ENCODE measurements around the gene MYRIP.

The MYRIP gene

GRCh38 chr3:39855517-39855916 lies 46.1 kb downstream of the MYRIP start:
- H3K4me1 ChIP-seq (ENCODE audit: control insufficient read depth, insufficient read depth, low read length) = no peaks in the 10 kb centered on the region
- no peaks in the 10 kb centered on the region for H3K9me3 ChIP-seq (ENCODE audit: control insufficient read depth, insufficient read depth, low read length)
- H3K9ac ChIP-seq (ENCODE audit: low read depth, low read length) = no peak overlapping the region

DNA sequence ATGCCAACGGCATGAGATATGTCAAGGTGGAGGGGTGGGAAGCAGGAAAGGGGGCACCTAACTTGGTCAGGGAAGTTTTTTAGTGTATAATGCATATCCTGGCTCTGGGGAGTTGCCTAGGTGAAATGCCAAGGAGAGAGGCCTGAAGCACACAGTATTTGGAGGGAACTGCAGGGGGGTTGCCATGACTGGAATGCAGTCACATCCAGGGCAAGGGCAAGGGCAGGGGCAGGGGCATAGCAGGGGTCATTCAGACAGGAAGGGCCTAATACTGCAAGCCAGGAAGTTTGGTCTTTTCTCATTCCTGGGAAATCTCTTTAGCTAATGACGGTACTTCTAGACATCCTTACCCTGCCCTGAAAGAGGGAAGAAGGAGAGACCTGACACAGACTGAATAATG lies 60.5 kb downstream of the MYRIP start:
- Histone ChIP-seq H3K9me3 (ENCODE audit: control insufficient read depth, insufficient read depth, low read length) (no peaks in the 10 kb centered on the region), H3K36me3 (ENCODE audit: control insufficient read depth, insufficient read depth, low read length) (no peaks in the 10 kb centered on the region), H3K27me3 (ENCODE audit: control insufficient read depth, insufficient read depth, low read length) (no peaks in the 10 kb centered on the region), H3K4me3 (ENCODE audit: low read depth, low read length) (no peak overlapping the region), H3K4me1 (ENCODE audit: control insufficient read depth, insufficient read depth, low read length) (no peaks in the 10 kb centered on the region), H3K9ac (ENCODE audit: low read depth, low read length) (no peak overlapping the region)

More at GRCh38 chr3:39855517-39855916, 46.1 kb downstream of the MYRIP start:
- Histone ChIP-seq H3K36me3 (ENCODE audit: control insufficient read depth, insufficient read depth, low read length) (no peaks in the 10 kb centered on the region), H3K4me3 (ENCODE audit: low read depth, low read length) (no peak overlapping the region), H3K27me3 (ENCODE audit: control insufficient read depth, insufficient read depth, low read length) (no peaks in the 10 kb centered on the region)

DNA sequence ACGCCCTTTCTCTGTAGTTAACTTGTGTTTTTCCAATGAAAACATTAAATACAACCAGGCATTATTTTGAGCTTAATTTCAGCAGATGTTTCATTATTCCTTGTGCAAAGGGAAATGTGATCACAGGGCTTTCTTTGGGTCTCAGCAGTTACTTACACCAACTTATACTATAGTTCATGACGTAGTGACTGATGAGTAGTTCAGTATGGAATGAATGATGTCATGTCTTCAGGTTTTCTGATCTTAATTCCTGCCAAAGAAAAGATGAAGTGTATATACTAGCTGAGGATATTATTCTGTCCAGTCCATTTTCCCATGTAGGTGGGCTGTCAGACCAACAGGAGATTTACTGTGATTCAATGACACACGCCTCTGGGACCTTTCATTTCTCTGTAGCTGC lies 61.3 kb downstream of the MYRIP start:
- no peak overlapping the region for H3K4me3 ChIP-seq (ENCODE audit: low read depth, low read length)
- no peaks in the 10 kb centered on the region for H3K27me3 ChIP-seq (ENCODE audit: control insufficient read depth, insufficient read depth, low read length)
- no peak overlapping the region for H3K9ac ChIP-seq (ENCODE audit: low read depth, low read length)
- H3K4me1 ChIP-seq (ENCODE audit: control insufficient read depth, insufficient read depth, low read length) = no peaks in the 10 kb centered on the region
- no peaks in the 10 kb centered on the region for H3K36me3 ChIP-seq (ENCODE audit: control insufficient read depth, insufficient read depth, low read length)
- H3K9me3 ChIP-seq (ENCODE audit: control insufficient read depth, insufficient read depth, low read length) = no peaks in the 10 kb centered on the region

DNA sequence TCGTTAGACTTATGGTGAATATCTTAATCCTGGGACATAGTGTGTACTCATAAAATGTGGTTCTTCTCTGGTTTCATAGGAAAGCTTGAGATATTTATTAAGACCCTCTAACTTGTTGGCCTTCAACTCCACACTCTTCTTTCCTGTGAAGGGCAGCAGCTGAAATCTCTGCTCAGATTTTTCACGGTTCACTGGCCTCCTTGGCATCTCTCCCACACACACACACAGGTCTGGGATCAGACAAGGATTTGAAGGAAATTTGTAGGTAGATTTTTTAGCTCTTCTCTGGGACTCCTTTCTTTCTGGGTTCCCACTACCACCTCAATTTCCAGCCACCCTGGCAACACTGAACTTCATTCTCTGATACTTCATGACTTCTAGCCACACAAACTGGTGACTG lies 70.2 kb downstream of the MYRIP start:
- H3K27me3 ChIP-seq (ENCODE audit: control insufficient read depth, insufficient read depth, low read length) = no peaks in the 10 kb centered on the region
- H3K4me1 ChIP-seq (ENCODE audit: control insufficient read depth, insufficient read depth, low read length) = no peaks in the 10 kb centered on the region
- no peaks in the 10 kb centered on the region for H3K36me3 ChIP-seq (ENCODE audit: control insufficient read depth, insufficient read depth, low read length)
- H3K9ac ChIP-seq (ENCODE audit: low read depth, low read length) = no peak overlapping the region
- no peak overlapping the region for H3K4me3 ChIP-seq (ENCODE audit: low read depth, low read length)
- peaks cover 4% of the 10 kb centered on the region for H3K9me3 ChIP-seq (ENCODE audit: control insufficient read depth, insufficient read depth, low read length)

- Histone ChIP-seq H3K9ac (ENCODE audit: low read depth, low read length) (no peak overlapping the region), H3K9me3 (ENCODE audit: control insufficient read depth, insufficient read depth, low read length) (peaks cover 4% of the 10 kb centered on the region), H3K4me3 (ENCODE audit: low read depth, low read length) (no peak overlapping the region), H3K27me3 (ENCODE audit: control insufficient read depth, insufficient read depth, low read length) (no peaks in the 10 kb centered on the region), H3K4me1 (ENCODE audit: control insufficient read depth, insufficient read depth, low read length) (no peaks in the 10 kb centered on the region), H3K36me3 (ENCODE audit: control insufficient read depth, insufficient read depth, low read length) (no peaks in the 10 kb centered on the region)
Measured at GRCh38 chr3:39882111-39882510, 72.7 kb downstream of the MYRIP start.

DNA sequence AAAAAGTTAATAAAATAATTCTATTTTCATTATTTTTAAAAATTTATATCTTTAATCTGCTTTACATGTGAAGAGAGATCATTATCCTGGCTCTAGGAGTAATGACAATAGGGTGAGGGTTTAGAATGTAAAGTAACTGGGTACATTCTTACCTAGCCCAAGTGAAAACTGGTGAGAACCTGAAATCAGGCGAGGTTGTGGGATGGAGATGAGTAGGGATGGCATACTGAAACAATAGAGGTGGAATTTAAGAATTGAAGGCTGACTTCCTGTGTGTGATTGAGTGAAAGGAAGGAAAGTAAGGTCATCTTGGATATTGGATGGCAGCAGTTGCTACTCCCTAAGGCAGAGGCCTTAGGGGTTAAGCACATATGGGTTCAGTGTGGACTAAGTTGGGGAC lies 82.7 kb downstream of the MYRIP start:
- Histone ChIP-seq H3K4me3 (ENCODE audit: low read depth, low read length) (no peak overlapping the region), H3K36me3 (ENCODE audit: control insufficient read depth, insufficient read depth, low read length) (no peaks in the 10 kb centered on the region), H3K4me1 (ENCODE audit: control insufficient read depth, insufficient read depth, low read length) (peaks cover 4% of the 10 kb centered on the region), H3K27me3 (ENCODE audit: control insufficient read depth, insufficient read depth, low read length) (no peaks in the 10 kb centered on the region), H3K9me3 (ENCODE audit: control insufficient read depth, insufficient read depth, low read length) (no peaks in the 10 kb centered on the region), H3K9ac (ENCODE audit: low read depth, low read length) (no peak overlapping the region)

GRCh38 chr3:39896184-39896583 lies 86.8 kb downstream of the MYRIP start:
- H3K9me3 ChIP-seq (ENCODE audit: control insufficient read depth, insufficient read depth, low read length) = no peaks in the 10 kb centered on the region
- no peaks in the 10 kb centered on the region for H3K36me3 ChIP-seq (ENCODE audit: control insufficient read depth, insufficient read depth, low read length)
- no peak overlapping the region for H3K9ac ChIP-seq (ENCODE audit: low read depth, low read length)
- H3K27me3 ChIP-seq (ENCODE audit: control insufficient read depth, insufficient read depth, low read length) = no peaks in the 10 kb centered on the region
- peaks cover 6% of the 10 kb centered on the region for H3K4me1 ChIP-seq (ENCODE audit: control insufficient read depth, insufficient read depth, low read length)
- no peak overlapping the region for H3K4me3 ChIP-seq (ENCODE audit: low read depth, low read length)

GRCh38 chr3:39900462-39901002 lies 91.1 kb downstream of the MYRIP start:
- no peak overlapping the region for H3K4me3 ChIP-seq (ENCODE audit: low read depth, low read length)
- peaks cover 3% of the 10 kb centered on the region for H3K4me1 ChIP-seq (ENCODE audit: control insufficient read depth, insufficient read depth, low read length)
- H3K36me3 ChIP-seq (ENCODE audit: control insufficient read depth, insufficient read depth, low read length) = no peaks in the 10 kb centered on the region
- H3K9me3 ChIP-seq (ENCODE audit: control insufficient read depth, insufficient read depth, low read length) = no peaks in the 10 kb centered on the region
- no peaks in the 10 kb centered on the region for H3K27me3 ChIP-seq (ENCODE audit: control insufficient read depth, insufficient read depth, low read length)
- no peak overlapping the region for H3K9ac ChIP-seq (ENCODE audit: low read depth, low read length)

DNA sequence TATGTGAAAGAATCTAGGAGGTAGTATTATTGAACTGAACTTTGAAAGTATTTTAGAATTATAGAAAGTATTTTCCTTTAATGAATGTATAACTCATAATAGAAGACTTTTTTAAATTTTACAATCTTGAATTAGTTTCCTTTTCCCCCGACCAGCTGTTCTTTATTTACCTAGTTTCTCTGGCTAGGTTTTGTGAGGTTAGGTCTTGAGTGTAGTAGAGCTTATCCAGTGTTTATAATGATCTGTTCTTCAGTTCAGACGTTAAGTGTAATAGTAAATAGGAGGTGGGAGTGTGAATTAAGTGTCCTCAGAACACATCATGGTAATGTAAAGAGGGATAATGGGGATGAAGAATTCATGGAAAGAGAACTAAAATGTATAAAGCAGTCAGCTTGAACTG lies 93.8 kb downstream of the MYRIP start:
- Histone ChIP-seq H3K9ac (ENCODE audit: low read depth, low read length) (no peak overlapping the region), H3K27me3 (ENCODE audit: control insufficient read depth, insufficient read depth, low read length) (no peaks in the 10 kb centered on the region), H3K9me3 (ENCODE audit: control insufficient read depth, insufficient read depth, low read length) (no peaks in the 10 kb centered on the region), H3K4me1 (ENCODE audit: control insufficient read depth, insufficient read depth, low read length) (peaks cover 2% of the 10 kb centered on the region), H3K36me3 (ENCODE audit: control insufficient read depth, insufficient read depth, low read length) (no peaks in the 10 kb centered on the region), H3K4me3 (ENCODE audit: low read depth, low read length) (no peak overlapping the region)

DNA sequence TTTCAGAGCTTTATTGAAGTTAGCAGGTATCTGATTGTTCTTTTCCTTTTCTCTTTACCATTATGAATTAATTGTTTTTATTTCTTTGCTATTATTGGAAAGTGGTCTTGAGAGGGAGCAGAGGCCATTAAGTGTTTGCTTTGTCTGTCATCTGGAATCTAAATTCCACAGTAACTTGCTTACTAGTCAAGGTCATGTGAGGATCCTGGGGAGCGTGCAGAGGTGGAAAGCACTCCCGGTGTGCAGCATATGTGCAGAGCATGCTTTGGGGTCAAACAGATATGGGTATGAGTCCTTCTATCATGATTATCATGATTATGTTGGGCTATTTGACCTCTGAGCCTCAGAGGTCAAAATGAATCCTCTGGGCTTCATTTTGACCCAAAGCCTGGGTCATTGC lies 96.4 kb downstream of the MYRIP start:
- Histone ChIP-seq H3K36me3 (ENCODE audit: control insufficient read depth, insufficient read depth, low read length) (no peaks in the 10 kb centered on the region), H3K9me3 (ENCODE audit: control insufficient read depth, insufficient read depth, low read length) (no peaks in the 10 kb centered on the region), H3K27me3 (ENCODE audit: control insufficient read depth, insufficient read depth, low read length) (no peaks in the 10 kb centered on the region), H3K4me1 (ENCODE audit: control insufficient read depth, insufficient read depth, low read length) (no peaks in the 10 kb centered on the region), H3K9ac (ENCODE audit: low read depth, low read length) (no peak overlapping the region), H3K4me3 (ENCODE audit: low read depth, low read length) (no peak overlapping the region)

GRCh38 chr3:39907981-39908380 lies 98.6 kb downstream of the MYRIP start:
- no peak overlapping the region for H3K9ac ChIP-seq (ENCODE audit: low read depth, low read length)
- no peaks in the 10 kb centered on the region for H3K27me3 ChIP-seq (ENCODE audit: control insufficient read depth, insufficient read depth, low read length)
- H3K4me3 ChIP-seq (ENCODE audit: low read depth, low read length) = no peak overlapping the region
- H3K4me1 ChIP-seq (ENCODE audit: control insufficient read depth, insufficient read depth, low read length) = peaks cover 4% of the 10 kb centered on the region
- no peaks in the 10 kb centered on the region for H3K36me3 ChIP-seq (ENCODE audit: control insufficient read depth, insufficient read depth, low read length)
- no peaks in the 10 kb centered on the region for H3K9me3 ChIP-seq (ENCODE audit: control insufficient read depth, insufficient read depth, low read length)

GRCh38 chr3:39910135-39910534 lies 100.7 kb downstream of the MYRIP start:
- Histone ChIP-seq H3K4me1 (ENCODE audit: control insufficient read depth, insufficient read depth, low read length) (peaks cover 4% of the 10 kb centered on the region), H3K9ac (ENCODE audit: low read depth, low read length) (no peak overlapping the region), H3K4me3 (ENCODE audit: low read depth, low read length) (no peak overlapping the region), H3K9me3 (ENCODE audit: control insufficient read depth, insufficient read depth, low read length) (no peaks in the 10 kb centered on the region), H3K27me3 (ENCODE audit: control insufficient read depth, insufficient read depth, low read length) (no peaks in the 10 kb centered on the region), H3K36me3 (ENCODE audit: control insufficient read depth, insufficient read depth, low read length) (no peaks in the 10 kb centered on the region)

All from iPS-15b (cell line).